GOT3 (cell line): ENCODE results near the gene CHERP.

Source experiments
- DNase-seq: peaks from one replicate; lab custom pipeline; 2025; ENCODE audit warnings: mixed read lengths; lab: John Stamatoyannopoulos, UW

Gene CHERP

DNA sequence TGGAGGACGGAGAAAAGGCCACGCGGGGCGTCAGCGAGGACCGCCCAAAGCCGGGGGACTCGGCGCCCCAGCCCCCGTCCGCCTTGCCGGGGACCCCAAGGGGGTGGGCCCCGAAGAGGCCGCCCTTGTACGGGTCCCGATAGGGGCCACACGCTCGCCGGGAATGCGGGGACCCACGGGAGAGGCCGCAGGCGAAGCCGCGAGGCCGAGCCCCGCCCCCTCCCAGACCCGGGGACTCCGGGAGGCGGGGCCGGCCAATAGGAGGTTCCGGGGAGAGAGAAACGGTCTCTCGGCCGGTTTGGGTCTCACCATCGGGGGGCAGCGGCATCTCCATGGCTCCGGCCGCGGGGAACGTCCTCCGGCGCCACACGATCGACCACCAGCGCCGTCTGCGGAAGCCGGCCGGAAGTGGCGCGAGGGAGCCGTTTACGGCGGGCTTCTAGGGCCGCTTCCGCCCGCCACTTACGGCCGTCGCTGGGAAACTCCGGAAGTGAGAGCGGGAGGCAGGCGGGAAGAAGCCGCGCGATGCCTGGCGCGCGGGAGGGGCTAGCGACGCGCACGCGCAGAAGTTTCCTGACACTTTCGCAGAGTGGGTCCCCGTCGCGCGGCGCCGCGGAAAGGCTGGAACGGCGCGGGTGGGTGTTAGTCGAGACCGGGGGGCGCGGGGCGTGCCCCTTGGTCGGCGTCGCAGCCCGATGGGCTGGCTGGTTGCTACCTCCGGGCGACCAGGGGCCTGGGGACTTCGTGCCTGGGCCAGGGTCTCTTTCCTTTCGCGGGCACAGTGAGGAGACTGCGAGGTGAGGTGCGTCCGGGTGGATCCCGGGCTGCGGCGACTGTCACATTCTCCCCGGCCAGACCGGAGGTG, at the start of gene CHERP:
CHERP (minus strand) TSS at position 393 of the 865 bp plus-strand sequence; CDS start at position 334, 59 bp downstream.
- peak; percentile 58 for DNase-seq

- no peak for DNase-seq
Observed at GRCh38 chr19:16590876-16591802, 48.9 kb upstream of the CHERP start.

DNA sequence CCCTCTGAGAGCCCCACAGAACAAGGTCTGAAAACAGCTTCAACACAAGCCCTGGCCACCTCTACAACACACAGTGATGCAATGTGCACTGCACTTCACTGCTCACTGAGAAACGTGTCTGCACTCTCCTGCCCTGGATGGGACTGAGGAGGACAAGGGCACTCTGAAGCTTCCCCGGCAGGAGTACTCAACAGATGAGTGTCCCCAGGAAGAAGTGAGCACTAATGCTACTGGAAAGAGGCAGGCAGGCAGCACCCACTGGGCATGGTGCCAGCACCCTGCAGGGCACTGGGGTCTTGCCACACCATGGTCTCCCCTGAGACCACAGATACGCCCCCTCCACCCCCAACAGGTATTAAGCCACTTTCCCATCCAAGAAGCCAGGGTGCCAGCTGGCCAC, 47.7 kb upstream of the CHERP start:
- no peak for DNase-seq

DNA sequence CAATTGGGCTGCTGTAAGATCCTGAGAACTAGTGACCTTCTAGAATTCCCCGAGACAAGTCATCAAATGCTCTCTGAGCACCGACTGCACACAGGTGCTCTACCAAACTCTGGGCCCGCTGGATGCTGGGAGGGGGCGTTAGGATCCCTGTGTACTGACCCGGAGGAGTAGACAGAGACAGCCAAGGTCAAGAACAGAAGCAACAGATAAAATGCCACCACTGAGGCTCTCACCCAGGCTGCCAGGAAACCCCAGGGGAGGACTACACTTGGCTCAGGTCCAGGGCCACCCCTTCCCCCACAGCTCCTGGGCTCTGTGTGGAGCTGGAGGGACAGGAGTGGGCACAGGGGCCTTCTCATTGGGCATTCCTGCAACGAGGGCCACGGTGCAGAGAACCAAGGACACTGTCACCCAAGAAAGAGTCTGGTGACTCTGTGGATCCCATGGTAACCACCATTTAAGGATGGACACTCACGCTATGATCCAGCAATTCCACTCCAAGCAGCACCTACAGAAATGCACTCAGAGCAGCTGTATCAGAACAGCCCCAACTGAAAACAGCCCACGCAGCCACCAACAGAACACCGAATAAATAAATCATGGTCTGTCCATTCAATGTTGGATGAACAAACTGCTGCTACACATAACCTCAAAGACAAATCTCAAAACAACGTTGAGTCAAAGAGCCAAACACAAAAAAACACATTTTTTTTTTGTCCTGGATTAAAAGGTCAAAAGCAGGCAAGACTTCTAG, 46.8 kb upstream of the CHERP start:
- DNase-seq = no peak

DNA sequence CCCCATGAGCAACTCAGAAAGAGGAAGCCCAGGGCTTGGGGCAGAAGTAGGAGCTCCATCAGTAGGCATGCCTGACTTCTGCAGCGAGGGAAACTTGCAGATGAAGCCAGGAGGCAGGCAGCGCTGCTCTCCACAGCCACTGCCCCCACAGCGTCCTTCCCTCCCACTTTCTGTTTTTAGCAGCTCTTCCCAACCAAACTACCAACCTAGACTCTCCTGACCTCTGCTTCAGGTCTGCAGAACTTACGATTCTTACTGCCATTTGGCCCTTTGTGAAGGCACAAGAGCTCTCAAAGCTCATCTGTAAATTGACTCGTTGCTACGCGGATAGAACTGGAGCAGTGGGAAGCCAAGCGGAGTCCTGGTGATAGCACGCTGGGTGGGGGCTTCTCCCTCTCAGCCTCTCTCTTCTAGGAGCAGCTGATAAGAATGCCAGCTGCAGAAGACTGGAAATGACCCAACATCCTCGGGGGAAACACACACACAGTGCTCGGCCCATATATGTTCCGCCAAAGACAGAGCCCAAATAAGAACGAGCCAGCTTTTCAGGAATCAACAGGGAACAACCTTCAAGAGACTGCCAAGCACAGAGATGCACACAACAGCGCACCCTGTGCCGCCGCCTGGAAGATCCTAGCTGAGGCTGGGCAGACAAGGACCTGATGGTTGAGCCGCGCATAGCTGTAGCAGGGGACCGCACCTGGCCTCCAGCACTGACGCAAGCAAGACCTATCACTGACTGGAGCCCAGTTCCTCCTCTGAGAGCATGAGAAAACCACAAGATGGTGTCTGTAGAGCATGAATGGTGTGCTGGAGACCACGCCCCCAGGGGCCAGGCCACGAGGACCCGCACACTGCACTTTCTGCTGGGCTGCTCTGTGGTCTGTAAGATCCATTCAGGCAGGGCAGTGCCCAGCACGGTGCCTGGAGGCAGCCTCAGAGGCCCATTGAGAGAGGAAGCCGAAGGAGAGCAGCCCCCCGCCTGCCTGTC, 45.9 kb upstream of the CHERP start:
- DNase-seq = no peak

GRCh38 chr19:16586991-16587832, 45.0 kb upstream of the CHERP start:
- DNase-seq = no peak

DNA sequence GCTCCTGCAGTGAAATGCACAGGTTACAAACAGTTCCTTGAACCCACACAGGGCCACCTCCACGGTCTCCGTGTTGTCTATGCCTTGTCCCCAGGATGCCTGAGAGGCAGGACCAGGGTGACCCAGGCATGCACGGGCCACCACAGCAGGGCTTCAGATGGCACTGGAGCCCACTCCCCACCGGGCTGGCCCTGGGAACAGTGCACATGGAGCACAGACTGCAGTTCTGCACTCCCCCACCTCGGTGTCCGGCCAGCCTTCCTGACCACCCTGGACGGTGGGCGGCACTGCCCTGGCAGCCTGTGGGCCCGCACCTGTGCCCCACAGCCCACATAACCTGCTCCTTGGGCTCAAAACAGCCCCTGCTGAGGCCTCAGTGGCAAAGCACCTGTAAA, 44.2 kb upstream of the CHERP start:
- DNase-seq = no peak

DNA sequence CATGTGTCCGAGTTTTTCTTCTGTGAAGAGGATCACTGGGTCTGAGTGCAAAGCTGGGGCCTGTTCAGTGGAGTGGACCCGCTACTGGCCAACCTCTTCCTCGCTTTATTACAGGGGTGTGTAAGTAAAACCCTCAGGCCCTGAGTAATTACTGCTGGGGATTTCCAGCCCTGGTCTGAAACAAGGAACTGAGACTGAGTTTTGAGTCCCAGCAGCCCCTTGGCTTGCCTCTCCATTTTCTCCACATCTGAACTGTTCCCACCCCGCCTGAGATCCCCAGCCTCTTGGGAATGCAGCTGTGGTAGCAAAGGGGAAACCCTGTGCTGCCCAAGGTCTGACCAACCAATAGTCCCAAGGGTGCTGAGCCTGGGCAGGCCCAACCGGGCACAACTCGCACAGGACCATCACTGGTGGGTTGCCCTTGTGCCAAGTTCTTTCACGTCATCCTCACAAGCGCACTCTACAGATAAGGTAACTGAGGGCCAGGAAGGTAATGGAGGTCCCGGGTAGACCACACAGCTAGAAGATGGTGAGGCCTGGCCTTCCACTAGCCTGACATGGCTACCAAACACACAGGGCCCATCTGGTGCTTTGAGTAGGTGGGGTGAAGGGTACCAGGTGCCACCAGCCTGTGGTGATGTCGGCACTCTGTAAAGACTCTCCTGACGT, 43.7 kb upstream of the CHERP start:
- DNase-seq = no peak

DNA sequence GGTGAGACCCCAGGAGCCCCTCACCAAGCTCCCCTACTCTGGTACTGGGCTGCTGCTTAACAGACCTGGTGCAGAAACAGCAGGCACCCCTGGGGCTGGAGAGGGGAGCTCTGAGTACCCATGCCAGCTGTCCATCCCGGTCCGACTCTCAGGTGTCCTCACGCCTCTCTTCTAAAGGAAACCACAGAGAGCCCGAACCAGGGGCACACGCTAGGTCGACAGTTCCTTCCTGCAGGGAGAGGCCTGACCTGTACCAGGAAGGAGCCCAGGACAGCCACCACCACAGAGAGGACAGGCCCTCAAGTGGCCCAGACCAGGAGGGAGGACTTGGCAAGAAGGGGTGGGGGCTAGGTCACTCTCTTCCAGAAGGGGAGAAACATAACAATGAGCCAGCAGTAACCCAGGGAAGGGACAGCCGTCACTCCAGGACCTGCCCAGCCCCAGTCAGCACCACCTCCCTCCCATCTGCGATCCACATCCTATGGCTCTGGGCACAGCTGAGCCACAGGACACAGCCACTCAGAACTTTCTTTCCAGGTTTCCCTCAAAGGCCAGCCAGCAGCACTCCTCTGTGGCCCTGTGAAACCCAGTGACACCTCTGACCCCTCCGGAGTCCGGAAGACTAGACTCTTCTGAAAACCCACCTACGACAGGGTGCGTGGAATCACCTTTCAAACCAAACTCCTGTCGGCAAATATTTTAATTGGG, 43.0 kb upstream of the CHERP start:
- no peak for DNase-seq

DNA sequence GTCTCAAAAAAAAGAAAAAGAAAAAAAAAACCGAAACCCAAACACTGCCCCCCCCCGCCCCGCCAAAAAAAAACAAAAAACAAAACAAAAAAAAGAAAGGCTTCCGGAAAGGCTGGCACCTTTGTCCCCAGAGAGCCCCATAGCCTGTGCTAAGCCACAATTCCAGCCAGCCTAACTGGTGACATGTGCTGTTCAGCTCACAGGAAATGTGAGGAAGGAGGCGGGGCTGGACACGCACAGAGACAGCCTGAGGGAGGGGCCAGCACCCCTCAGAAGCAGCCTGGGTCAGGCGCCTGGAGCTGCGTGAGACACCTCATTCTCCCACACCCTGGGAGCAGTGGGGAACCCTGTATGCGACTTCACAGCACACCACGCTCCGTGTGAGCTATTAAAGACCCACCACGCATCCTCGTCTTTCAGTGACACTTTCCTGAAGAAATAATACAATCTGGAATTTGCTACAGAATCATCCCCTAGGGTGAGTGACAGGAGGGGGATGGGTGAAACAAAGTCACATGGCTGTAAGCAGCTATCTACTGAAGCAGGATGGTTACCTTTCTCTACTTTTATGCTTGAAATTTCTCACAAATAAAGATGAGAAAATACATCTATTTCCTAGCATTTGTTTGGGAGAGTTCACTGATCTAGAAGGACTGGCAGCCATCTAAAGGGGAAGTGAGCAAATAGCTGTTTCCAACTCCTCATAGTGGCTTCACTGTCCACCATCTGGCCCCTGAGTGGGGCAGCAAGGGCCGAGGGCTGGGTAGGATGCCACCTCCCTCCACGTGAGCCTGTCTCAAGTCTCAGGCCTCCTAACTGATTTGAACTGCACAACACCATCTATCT, 42.2 kb upstream of the CHERP start:
- no peak for DNase-seq

GRCh38 chr19:16582486-16583261, 40.4 kb upstream of the CHERP start:
- DNase-seq = no peak

DNA sequence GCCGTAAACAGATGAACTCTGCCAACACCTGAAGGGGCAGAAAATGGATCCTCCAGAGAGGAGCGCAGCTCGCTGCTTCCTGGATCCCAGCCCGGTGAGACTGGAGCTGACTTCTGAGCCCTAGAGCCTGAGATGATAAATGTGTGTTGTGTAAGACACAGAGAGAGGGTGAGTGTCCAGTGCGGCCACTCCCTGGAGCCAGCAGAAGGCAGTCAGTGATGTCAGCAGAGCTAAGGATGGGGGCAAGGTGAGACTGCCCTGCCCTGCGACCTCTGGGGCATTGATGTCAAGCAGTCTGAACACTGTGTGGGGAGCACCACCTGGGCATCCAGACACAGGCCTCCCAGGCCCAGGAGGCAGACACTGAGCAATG, 39.7 kb upstream of the CHERP start:
- no peak for DNase-seq

DNA sequence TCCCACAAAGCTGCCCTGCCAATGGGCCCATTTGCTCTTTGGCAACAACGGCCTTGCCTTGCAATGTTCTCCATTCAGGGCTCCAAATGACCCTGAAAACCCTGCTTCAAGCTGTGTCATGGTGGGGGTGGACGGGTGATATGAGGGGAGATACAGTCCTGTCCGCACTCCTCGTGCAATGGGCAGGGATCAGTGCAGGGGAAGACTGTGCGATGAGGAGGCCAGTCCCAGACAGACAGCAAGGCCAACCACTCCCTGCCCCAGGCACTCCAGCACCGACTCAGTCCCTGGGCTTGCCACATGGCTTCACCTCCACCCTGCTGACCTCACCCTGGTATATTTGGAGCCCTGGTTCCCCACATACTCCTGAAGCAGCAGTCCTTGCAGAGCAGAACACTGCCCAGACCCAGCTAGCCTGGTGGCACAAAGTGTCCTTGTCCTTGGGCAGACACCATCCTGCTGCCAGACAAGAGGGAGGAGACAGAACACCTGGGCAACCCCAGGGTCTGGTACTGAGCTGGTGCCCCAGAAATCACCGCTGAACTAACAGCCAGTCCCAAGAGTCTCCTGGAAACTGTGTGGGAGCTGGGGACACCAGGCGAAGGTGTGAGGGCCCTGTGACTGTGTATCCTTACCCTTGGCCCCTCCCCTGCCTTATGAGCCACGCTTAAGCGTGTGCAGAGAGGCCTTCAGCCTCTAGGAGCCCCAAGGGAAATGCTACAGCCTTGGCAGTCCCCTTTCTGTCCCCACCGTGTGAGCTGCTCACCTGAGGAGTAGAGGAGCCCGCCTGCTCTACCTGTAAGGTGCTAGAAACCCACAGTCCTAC, 39.1 kb upstream of the CHERP start:
- DNase-seq = no peak

- DNase-seq = no peak
Observed at GRCh38 chr19:16579381-16579780, 37.1 kb upstream of the CHERP start.

DNA sequence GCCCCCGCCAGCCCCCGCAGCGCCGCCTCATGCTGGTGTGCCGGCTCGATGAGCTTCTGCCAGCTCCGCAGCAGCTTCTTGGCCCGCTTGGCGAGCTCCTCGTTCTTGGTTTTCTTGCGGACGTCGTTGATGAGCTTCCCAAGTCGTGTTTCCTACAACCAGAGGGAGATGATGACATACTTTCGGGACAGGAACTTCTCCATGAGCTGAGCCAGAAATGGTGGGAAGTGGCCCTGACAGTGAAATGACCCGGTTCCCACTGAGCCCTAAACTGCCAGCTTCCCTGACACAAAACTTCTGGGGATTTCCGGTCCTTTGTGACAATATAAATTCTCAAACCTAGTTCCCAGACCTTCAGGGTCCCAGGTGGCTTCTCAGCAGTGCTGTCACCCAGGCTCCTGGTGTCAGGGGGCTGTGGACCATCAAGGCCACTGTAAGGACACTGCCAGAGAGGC, 35.3 kb upstream of the CHERP start:
- no peak for DNase-seq
